C1 segment of cervical spinal cord (tissue), 14 donors: ENCODE results near the gene LRRFIP1.

ENCODE experiments used
- DNase-seq, 14 donors: peaks; one replicate each; lab custom pipeline; 2025; lab: John Stamatoyannopoulos, UW

LRRFIP1 gene

GRCh38 chr2:237725661-237726060 is 98.3 kb downstream of the LRRFIP1 start:
- no peak for DNase-seq

DNA sequence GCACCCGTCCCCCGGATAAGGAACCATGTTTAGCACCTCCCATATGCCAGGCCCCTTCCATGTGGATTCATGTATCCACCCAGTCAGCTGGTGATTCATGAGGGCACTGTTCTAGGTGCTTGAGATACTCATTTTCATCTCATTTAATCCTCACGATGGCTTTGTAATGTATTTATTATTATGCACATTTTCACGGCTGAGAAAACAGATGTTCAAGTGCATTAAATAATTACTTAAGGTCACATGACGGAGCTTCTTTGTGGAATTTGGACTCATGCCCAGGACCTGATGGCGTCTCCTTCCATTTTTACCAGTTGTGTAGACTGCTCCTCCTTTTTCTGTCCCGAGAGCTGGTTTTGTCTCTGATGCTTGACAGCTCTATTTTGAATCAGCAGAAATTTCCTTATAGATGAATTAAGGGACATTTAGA is 99.0 kb downstream of the LRRFIP1 start:
- DNase-seq: no peak

DNA sequence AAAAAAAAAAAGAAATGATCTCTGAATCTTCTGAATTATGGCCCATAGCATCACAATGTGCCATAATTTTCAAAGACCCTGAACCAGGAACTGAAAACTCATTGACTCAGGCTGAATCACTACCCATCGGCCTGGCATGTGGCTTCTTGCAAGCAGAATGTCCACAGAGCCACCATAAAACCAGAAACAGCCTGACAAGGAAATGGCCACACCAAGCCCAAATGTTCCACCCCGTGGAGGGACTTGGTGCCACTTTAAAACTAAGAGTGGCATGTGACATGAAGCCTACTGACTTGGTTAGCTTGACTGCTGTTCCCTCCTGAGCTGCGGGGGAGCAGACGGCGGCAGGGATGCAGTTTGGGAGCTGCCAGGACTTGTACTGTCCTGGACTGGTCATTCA is 100.0 kb downstream of the LRRFIP1 start:
- no peak for DNase-seq

DNA sequence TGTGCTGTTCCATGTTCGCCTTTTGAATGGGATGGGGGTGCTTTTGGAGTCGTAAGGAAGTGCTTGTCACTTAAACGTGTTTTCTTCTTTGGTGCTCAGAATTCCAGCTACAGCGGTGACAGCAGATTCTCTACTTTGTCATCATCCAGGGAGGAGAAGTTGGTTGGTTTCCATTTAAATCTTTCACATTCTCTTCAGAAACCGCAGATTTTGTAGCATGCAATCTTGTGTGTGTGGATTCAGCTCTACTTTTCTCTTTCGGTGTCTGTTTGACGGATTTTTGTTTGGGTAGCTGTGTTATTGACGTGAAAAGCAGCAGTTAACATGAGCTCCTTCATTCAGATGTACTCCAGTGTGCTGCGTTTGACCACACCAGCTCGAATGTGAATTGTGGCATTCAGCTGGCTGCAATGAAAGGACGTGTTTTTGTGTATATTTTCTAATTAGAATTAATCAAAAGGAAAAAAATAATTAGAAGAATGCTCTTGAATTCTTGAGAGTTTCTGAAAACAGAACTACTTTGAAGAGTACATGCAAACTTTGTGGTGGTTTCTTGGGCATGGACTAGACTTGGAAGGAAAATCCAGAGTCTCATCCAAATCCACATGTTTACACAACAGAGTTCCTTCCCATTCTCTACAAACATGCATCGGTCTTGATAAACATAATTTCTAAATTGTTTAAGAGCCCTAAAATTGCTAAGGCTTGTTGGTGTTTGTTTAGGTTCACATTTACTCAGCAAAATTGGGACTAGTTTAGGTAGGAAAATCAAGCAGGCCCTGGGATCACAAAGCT is 102.5 kb downstream of the LRRFIP1 start:
- no peak for DNase-seq

DNA sequence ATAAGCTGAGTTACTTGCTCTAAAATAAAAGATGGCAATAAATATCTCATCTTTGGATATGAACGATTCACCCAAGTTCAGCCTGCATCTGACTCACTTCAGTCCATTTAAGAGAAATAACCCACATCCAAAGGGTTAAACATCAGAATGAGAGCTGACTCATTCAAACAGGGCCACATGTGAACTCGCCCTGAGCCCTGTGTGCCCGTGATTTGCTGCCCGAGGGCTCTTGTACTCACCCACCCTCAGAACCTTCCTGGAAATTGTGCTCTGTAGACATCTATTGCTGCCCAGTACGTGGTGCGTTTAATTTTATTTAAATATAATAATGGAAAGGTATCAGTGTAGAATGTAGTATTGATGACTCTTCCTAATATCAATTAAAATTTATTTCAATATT is 104.3 kb downstream of the LRRFIP1 start:
- no peak for DNase-seq

DNA sequence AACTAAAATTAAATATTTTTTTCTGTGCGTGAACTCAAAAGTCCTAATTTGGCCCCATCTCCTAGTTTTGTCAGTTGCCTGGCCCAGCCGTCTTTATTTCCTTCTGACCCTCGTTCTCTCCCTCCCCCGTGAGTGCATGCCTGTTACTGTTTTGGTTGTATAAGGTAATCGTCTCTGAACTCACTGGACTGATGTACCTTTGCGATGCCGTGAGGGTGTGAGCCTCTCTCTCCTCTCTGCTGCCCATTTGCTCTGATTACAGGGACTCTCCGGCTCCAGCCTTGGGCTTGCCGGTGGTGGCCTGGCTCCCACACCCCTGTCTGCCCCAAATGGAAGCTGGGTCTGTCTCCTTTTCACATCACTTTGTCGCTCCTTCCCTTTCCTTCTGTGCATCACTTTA is 104.7 kb downstream of the LRRFIP1 start:
- no peak for DNase-seq

GRCh38 chr2:237732790-237733381 is 105.5 kb downstream of the LRRFIP1 start:
- peak in 6 of 14 donors; percentile 11 to 51 (median 20) for DNase-seq

GRCh38 chr2:237733677-237734300 is 106.4 kb downstream of the LRRFIP1 start:
- peak in 1 of 14 donors; percentile 35 for DNase-seq

GRCh38 chr2:237734905-237735623 is 107.7 kb downstream of the LRRFIP1 start:
- DNase-seq: no peak

DNA sequence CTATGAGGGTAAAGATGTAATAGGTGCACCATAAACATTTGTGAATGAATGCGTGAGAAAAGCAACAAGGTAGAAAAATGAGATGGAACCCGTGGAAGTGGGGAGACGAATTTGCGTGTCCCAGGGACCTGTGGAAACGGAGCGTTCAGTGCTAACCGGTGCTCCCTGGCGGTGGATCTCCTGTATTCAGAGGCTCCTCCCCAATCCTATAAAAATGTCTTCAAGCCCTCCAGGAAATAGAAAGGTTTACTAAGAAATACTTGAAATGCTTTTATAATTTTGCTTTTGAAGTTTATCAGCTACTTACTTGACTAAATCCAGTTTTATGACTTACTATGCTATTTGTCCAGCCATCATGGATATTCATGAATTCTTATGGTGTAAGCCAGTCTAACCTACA is 108.4 kb downstream of the LRRFIP1 start:
- no peak for DNase-seq

GRCh38 chr2:237736783-237737182 is 109.4 kb downstream of the LRRFIP1 start:
- DNase-seq: no peak

- DNase-seq: no peak
Measured at GRCh38 chr2:237737196-237737865, 109.9 kb downstream of the LRRFIP1 start.

DNA sequence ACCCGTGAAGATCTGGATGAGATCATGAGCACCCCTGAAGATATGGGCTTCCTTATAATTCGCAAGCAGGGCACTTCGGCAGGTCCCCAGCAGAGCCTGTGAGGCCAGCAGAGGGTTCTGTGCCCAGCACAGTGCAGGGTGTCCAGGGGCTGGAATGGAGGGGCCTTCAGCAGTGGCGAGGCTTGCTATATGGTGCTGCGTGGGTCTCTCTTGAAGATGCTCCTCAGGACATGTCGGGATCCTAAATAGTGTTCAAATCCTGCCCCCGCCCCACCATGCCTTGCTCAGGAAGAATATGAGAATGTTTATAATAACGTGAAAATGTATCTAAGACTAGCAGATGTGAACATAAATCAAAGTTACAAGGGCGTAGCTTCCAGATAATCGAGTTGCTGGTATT is 110.9 kb downstream of the LRRFIP1 start:
- no peak for DNase-seq

DNA sequence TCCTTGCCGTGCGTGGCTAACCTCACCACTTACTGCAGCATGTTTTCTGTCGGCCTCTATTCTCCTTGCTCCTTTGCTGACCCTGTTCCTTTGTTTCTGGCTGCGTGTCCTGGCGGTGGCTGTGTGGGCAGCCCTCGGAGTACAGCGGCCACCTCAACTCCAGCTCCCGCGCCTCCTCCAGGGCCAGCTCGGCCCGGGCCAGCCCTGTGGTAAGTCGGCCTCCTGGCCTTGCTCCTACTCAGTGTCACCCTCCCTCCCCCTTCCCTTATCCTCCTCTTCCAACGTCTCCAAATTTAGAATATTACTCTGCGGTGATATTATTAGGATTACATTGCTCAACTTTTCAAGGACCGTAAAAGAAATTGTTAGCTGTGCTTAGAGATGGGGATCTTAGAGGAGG is 111.7 kb downstream of the LRRFIP1 start:
- DNase-seq: no peak

DNA sequence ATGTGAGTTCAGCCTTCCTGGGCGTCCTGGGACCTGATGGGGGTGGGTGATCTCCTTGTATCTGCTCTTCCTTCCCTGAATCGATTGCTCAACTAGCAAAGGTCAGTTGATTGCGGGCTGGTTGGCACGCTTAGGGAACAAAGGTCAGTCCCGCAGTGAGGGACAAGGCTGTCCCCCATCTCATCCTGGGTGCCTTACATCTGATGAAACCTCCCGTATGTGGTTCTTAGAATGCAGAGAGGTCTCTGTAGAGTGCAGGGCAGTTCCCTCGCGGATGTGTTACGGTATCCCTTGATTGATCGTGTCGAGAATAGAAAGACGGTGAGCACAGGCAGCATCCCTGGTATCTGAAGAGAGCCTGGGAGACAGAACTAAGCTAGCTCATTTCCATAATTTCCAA is 114.8 kb downstream of the LRRFIP1 start:
- no peak for DNase-seq

DNA sequence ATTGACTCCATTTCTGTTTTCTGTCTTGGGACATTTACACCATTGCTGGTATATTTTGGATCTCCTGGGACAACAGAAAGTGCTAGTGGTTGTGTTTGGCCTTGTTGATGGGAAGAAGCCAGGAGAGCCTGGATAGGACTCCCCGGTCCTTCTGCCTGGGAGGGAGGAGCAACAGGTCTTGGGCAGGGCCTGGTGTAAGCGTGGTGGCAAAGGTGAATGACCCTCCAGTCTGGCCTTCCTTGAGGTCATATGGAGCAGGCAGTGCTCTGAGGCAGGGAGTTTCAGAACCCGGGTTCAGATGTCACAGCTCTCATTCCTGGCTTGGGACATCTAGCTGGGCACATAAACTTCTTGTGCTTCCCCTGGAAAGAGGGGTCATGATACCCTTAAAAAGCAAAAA is 115.2 kb downstream of the LRRFIP1 start:
- DNase-seq: no peak

DNA sequence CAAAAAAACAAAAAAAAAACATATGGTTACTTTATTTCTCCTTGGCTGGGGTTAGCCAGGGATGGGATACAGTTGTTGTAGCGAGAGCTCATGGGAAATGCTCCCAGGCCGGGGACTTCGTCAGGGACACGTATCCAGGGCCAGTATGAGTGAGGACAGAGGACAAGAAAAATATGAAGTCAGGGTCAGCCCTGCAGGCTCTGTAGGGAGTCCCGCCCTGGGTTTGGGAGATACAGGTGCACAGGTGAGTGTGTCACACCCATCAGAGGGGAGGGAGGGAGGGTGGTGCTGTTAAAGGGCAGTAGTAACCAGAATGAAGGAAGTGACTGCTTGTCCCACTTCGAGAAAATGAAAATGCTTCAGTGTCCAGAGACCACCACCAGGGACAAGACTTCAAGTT is 115.6 kb downstream of the LRRFIP1 start:
- no peak for DNase-seq

DNA sequence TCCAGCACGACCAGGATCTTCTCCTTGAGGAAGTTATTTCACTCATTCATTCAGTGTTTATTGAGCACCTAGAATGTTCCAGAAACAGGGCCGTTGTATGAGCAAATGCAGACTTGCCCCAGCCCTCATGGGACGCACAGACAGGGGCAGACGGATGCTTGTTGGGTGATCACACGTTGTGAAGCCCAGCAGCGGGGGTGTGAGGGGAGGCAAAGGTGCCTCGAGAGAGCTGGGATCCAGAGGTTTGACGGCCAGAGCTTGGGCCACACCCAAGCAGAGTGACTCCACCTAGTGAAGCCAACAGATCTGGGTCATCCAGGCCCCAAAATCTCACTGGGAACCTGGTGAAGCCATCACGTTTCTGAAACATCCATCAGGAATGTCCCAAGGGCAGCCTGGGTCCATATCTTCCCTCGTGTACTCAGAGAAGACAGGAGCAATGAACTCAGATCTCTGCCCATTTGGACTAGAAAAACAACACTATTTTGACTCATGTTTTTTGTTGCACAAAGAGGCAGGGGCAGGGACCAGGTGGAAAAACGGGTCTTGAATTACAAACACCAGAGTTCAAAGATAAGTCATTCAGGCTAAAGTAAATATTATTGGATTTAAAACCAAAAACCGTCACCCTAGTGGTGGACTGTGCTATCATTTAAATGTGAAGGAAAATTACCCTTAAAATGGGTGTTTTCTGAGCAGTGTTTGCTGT is 116.3 kb downstream of the LRRFIP1 start:
- DNase-seq: no peak

GRCh38 chr2:237744270-237744612 is 116.9 kb downstream of the LRRFIP1 start:
- DNase-seq: no peak

GRCh38 chr2:237744613-237745249 is 117.3 kb downstream of the LRRFIP1 start:
- DNase-seq: peak in 12 of 14 donors; percentile 3 to 81 (median 46)

DNA sequence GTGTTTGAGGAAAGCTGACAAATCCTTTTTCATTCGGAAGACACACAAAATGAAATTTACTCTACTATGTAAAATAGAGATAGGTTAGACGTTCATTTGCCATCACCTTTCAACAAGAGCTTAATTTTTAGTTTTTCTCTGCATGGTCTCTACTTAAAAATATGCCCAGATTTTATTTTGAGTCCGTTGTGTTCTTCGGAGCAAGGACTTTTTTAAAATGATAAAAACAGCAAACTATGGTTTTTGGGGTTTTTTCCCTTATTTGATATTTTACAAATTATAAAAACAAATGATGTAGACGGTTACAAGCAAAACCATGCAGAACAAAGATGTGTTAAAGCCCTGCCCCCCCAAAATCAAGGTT is 117.8 kb downstream of the LRRFIP1 start:
- no peak for DNase-seq
